ENCODE measurements around the gene NRP1.

DNA sequence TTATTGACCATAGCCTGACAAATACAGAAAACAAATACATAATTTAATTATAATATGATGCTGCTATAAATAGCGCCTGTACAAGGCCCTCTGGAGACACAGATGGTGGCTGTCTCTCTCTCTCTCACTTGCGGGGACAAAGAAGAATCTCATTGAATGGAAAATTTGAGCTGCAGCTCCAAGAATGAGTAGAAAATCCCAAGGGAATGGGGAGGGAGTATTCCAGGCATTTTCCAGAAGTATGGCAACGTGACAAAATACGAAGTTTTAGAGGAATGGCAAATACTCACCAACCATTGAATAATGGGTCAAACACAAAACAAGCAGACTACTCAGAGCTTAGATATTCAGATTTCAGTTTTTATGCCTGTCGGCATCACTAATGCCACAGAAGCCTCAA is 179.9 kb downstream of the NRP1 start:
- TF ChIP-seq EZH2 (IDR thresholded peaks at IDR 0.05; ENCODE audit: low read depth, low read length, severe bottlenecking) (no peak), JUND (IDR thresholded peaks at IDR 0.05; ENCODE audit: low read length) (no peak), POLR2A (IDR thresholded peaks at IDR 0.05; ENCODE audit: control extremely low read depth in 1 of 2, low read depth in 2 of 2, low read length in 2 of 2) (no peak), POLR2AphosphoS5 (IDR thresholded peaks at IDR 0.05; ENCODE audit: low read depth, low read length) (no peak)
- TF ChIP-seq, protein P1, sequence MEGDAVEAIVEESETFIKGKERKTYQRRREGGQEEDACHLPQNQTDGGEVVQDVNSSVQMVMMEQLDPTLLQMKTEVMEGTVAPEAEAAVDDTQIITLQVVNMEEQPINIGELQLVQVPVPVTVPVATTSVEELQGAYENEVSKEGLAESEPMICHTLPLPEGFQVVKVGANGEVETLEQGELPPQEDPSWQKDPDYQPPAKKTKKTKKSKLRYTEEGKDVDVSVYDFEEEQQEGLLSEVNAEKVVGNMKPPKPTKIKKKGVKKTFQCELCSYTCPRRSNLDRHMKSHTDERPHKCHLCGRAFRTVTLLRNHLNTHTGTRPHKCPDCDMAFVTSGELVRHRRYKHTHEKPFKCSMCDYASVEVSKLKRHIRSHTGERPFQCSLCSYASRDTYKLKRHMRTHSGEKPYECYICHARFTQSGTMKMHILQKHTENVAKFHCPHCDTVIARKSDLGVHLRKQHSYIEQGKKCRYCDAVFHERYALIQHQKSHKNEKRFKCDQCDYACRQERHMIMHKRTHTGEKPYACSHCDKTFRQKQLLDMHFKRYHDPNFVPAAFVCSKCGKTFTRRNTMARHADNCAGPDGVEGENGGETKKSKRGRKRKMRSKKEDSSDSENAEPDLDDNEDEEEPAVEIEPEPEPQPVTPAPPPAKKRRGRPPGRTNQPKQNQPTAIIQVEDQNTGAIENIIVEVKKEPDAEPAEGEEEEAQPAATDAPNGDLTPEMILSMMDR (IDR thresholded peaks at IDR 0.05; ENCODE audit: control extremely low read depth in 1 of 3, insufficient read depth in 1 of 3, low read depth in 1 of 3, low read length in 3 of 3), result no peak
